Activated naive CD4-positive, alpha-beta T cell treated with anti-CD3 and anti-CD28 coated beads, Interleukin-2, amount 50 U/mL, for 16 hours (primary cell): ENCODE measurements around the gene STK32C.
A peak's percentile ranks its signal among the peaks of the same experiment; 100 is the strongest.
"Not testable (repeated sequence)": the region's sequence is repeated elsewhere in the genome, so short reads cannot be mapped to it uniquely, and the experiment has no call there.

Source experiments
- DNase-seq: peaks from one replicate; pipeline ENCODE4 v3.0.0-alpha.2; 2020

The STK32C gene

DNA sequence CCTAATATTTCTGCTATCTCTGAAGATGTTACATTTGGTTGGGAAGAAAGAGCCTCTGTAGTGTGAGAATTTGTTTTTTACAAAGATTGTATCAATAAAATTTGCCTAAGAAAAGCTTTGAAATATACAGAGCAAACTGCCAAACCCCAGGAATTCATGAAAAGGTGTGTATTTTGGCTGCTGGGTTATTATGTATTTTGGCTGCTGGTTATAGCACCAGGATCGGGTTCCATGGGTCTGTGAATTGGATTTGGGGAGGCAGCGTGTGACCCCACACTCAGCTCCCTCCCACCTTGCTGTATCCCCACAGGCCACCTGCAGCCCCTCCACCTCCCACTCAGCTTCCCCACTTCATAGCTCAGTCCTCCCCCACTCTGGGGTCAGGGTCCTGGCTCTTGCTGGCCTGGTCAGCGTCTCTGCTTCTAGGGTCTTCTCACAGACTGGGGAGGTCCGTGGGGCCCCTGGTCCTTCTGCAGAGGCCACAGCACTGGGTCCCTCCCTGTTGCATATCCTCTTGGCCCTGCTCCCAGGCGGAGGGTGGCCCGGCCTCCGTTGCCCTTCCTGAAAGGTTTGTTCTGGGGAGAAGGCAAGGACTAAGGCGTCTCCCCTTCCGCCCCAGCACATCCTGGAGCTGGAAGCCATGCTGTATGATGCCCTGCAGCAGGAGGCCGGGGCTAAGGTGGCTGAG is 145.0 kb downstream of the STK32C start:
- DNase-seq = peak; percentile 9

- DNase-seq = peak; percentile 17
Measured at GRCh38 chr10:132162021-132162531, 145.7 kb downstream of the STK32C start.

- peak; percentile 10 for DNase-seq
Measured at GRCh38 chr10:132160834-132161622, 146.7 kb downstream of the STK32C start.

GRCh38 chr10:132160231-132160630 is 147.5 kb downstream of the STK32C start:
- not testable (repeated sequence) for DNase-seq

- DNase-seq = not testable (repeated sequence)
Measured at GRCh38 chr10:132159302-132160230, 148.2 kb downstream of the STK32C start.

- no peak for DNase-seq
Measured at GRCh38 chr10:132158823-132159222, 148.9 kb downstream of the STK32C start.

GRCh38 chr10:132158122-132158741 is 149.5 kb downstream of the STK32C start:
- DNase-seq = no peak
